B cell (primary cell): Measurements from ENCODE around the gene PCBP3.

Experiments used
- CTCF ChIP-seq: fragments of 200-600 bp; IDR thresholded peaks from one replicate; pipeline ENCODE4 v1.8.0; 2022; ENCODE audit warnings: antibody characterized with exemption, mild to moderate bottlenecking
- EZH2 ChIP-seq: IDR thresholded peaks from 2 replicates; pipeline ENCODE4 v1.6.1; 2012; ENCODE audit warnings: borderline replicate concordance, low read depth, mild to moderate bottlenecking, moderate library complexity, low read length; ENCODE audit not compliant: insufficient read depth, poor library complexity, severe bottlenecking

GRCh38 chr21:45823100-45823681 is 179.7 kb downstream of the PCBP3 start:
- TF ChIP-seq CTCF (no peak), EZH2 (no peak)
